ENCODE data around the gene ITPR2. TPM values are rescaled to one million over a fixed set of nuclear protein-coding genes. Genes with fewer than 3 reads are reported as not detected.

ITPR2 gene
- total and polyA plus RNA-seq, 2 of the 8 experiments (the other 6 are each of a cell fraction or from before 2014, with no cell fraction given) = 4.1 to 48.3 TPM

DNA sequence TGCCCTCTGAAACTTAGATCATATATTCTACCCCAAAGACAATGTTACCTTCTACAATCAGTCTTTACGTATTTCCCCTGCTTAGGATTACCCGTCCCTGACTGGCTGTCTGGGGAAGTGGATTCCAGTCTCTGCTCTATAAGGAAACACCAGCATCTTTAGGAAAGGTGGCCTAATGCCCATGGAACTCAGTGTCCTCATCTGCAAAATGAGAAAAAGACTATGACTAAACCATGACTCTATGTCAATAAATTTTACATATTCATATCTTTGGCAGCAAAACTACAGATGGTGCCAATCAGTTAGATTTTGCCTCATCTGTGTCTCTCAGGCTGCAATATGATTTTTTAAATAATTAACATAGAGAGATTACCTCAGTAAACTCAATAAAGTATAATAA lies 133.8 kb downstream of the ITPR2 start (continued):
- TF ChIP-seq, protein P1, sequence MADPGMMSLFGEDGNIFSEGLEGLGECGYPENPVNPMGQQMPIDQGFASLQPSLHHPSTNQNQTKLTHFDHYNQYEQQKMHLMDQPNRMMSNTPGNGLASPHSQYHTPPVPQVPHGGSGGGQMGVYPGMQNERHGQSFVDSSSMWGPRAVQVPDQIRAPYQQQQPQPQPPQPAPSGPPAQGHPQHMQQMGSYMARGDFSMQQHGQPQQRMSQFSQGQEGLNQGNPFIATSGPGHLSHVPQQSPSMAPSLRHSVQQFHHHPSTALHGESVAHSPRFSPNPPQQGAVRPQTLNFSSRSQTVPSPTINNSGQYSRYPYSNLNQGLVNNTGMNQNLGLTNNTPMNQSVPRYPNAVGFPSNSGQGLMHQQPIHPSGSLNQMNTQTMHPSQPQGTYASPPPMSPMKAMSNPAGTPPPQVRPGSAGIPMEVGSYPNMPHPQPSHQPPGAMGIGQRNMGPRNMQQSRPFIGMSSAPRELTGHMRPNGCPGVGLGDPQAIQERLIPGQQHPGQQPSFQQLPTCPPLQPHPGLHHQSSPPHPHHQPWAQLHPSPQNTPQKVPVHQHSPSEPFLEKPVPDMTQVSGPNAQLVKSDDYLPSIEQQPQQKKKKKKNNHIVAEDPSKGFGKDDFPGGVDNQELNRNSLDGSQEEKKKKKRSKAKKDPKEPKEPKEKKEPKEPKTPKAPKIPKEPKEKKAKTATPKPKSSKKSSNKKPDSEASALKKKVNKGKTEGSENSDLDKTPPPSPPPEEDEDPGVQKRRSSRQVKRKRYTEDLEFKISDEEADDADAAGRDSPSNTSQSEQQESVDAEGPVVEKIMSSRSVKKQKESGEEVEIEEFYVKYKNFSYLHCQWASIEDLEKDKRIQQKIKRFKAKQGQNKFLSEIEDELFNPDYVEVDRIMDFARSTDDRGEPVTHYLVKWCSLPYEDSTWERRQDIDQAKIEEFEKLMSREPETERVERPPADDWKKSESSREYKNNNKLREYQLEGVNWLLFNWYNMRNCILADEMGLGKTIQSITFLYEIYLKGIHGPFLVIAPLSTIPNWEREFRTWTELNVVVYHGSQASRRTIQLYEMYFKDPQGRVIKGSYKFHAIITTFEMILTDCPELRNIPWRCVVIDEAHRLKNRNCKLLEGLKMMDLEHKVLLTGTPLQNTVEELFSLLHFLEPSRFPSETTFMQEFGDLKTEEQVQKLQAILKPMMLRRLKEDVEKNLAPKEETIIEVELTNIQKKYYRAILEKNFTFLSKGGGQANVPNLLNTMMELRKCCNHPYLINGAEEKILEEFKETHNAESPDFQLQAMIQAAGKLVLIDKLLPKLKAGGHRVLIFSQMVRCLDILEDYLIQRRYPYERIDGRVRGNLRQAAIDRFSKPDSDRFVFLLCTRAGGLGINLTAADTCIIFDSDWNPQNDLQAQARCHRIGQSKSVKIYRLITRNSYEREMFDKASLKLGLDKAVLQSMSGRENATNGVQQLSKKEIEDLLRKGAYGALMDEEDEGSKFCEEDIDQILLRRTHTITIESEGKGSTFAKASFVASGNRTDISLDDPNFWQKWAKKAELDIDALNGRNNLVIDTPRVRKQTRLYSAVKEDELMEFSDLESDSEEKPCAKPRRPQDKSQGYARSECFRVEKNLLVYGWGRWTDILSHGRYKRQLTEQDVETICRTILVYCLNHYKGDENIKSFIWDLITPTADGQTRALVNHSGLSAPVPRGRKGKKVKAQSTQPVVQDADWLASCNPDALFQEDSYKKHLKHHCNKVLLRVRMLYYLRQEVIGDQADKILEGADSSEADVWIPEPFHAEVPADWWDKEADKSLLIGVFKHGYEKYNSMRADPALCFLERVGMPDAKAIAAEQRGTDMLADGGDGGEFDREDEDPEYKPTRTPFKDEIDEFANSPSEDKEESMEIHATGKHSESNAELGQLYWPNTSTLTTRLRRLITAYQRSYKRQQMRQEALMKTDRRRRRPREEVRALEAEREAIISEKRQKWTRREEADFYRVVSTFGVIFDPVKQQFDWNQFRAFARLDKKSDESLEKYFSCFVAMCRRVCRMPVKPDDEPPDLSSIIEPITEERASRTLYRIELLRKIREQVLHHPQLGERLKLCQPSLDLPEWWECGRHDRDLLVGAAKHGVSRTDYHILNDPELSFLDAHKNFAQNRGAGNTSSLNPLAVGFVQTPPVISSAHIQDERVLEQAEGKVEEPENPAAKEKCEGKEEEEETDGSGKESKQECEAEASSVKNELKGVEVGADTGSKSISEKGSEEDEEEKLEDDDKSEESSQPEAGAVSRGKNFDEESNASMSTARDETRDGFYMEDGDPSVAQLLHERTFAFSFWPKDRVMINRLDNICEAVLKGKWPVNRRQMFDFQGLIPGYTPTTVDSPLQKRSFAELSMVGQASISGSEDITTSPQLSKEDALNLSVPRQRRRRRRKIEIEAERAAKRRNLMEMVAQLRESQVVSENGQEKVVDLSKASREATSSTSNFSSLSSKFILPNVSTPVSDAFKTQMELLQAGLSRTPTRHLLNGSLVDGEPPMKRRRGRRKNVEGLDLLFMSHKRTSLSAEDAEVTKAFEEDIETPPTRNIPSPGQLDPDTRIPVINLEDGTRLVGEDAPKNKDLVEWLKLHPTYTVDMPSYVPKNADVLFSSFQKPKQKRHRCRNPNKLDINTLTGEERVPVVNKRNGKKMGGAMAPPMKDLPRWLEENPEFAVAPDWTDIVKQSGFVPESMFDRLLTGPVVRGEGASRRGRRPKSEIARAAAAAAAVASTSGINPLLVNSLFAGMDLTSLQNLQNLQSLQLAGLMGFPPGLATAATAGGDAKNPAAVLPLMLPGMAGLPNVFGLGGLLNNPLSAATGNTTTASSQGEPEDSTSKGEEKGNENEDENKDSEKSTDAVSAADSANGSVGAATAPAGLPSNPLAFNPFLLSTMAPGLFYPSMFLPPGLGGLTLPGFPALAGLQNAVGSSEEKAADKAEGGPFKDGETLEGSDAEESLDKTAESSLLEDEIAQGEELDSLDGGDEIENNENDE (IDR thresholded peaks at IDR 0.05; ENCODE audit: insufficient replicate concordance, low read length) = no peak
- no peak for TF ChIP-seq GABPA (IDR thresholded peaks at IDR 0.05; ENCODE audit: borderline replicate concordance, insufficient read depth, low read length)
- no peak for TF ChIP-seq TAF1 (IDR thresholded peaks at IDR 0.05; ENCODE audit: low read depth, low read length)
- no peak for TF ChIP-seq JUND (IDR thresholded peaks at IDR 0.05; ENCODE audit: low read length)
- TF ChIP-seq TCF12 (IDR thresholded peaks at IDR 0.05; ENCODE audit: low read depth, low read length) = no peak
- no peak for TF ChIP-seq BRCA1 (IDR thresholded peaks at IDR 0.05; ENCODE audit: low read depth, low read length)
- TF ChIP-seq FOSL1 (IDR thresholded peaks at IDR 0.05; ENCODE audit: insufficient read depth, low read depth, low read length) = no peak
- no peak for TF ChIP-seq CBX5 (IDR thresholded peaks at IDR 0.05; ENCODE audit: low read depth, low read length)
- TF ChIP-seq CHD2 (IDR thresholded peaks at IDR 0.05; ENCODE audit: low read length) = no peak
- TF ChIP-seq EZH2 (IDR thresholded peaks at IDR 0.05; ENCODE audit: low read depth, low read length, severe bottlenecking) = no peak
- no peak for TF ChIP-seq ASH2L (IDR thresholded peaks at IDR 0.05; ENCODE audit: low read length)
- no peak for TF ChIP-seq SAP30 (IDR thresholded peaks at IDR 0.05; ENCODE audit: insufficient read depth, insufficient replicate concordance, low read length)
- no peak for TF ChIP-seq SP2 (IDR thresholded peaks at IDR 0.05; ENCODE audit: low read length)
